Peyer's patch (tissue), 4 donors: Measurements from ENCODE around the gene NOD1.
A peak's percentile ranks its signal among the peaks of the same experiment; 100 is the strongest.

Experiments used
- POLR2A ChIP-seq, 2 donors: fragments of 450-650 bp; IDR thresholded peaks; one replicate each; pipeline ENCODE4 v1.5.1; 2017; ENCODE audit warnings: antibody characterized with exemption in 2 of 2, mild to moderate bottlenecking in 2 of 2, moderate library complexity in 2 of 2
- TF ChIP-seq, protein P1 (sequence below), 6 experiments: fragments of 450-650 bp in 4 of 6; fragments of 200-600 bp in 2 of 6; sonication (generic) in 1 of 6; IDR thresholded peaks; one replicate each; pipeline ENCODE4 v1.5.1; 2017 to 2019; ENCODE audit warnings: antibody characterized with exemption in 6 of 6, mild to moderate bottlenecking in 3 of 6, moderate library complexity in 1 of 6

DNA sequence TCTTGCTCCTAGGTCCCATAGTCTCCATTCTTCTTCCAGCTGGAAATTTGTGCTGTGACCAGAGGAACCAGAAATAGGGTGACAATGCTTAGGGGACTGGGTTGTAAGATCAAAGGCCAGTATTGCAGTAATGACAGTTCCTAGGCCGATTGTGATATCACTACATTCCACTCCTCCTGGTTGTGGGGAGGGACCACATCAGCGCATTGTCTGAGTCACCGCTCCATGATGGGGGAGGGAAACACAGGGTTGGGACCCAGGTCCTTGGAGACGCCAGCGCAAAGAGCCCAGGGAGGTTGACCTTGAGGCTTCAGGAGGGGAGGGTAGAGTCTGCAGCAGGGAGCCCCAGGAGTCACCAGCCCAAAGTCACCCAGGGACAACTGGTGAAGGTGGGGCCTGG is 46.8 kb upstream of the NOD1 start:
- TF ChIP-seq, protein P1, sequence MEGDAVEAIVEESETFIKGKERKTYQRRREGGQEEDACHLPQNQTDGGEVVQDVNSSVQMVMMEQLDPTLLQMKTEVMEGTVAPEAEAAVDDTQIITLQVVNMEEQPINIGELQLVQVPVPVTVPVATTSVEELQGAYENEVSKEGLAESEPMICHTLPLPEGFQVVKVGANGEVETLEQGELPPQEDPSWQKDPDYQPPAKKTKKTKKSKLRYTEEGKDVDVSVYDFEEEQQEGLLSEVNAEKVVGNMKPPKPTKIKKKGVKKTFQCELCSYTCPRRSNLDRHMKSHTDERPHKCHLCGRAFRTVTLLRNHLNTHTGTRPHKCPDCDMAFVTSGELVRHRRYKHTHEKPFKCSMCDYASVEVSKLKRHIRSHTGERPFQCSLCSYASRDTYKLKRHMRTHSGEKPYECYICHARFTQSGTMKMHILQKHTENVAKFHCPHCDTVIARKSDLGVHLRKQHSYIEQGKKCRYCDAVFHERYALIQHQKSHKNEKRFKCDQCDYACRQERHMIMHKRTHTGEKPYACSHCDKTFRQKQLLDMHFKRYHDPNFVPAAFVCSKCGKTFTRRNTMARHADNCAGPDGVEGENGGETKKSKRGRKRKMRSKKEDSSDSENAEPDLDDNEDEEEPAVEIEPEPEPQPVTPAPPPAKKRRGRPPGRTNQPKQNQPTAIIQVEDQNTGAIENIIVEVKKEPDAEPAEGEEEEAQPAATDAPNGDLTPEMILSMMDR (IDR thresholded peaks at IDR 0.05), result peak in 1 of 6 experiments; percentile 2
- TF ChIP-seq POLR2A (IDR thresholded peaks at IDR 0.05), result no peak
